GM23338 (cell line): ENCODE measurements around the gene RPS6KC1.

ENCODE experiments used
- CREB1 ChIP-seq: fragments of 250-450 bp; sonication (Bioruptor Pico); IDR thresholded peaks from 2 replicates; pipeline ENCODE4 v1.5.0; 2020; ENCODE audit warnings: low read depth, mild to moderate bottlenecking, moderate library complexity
- CTCF ChIP-seq, 2 experiments: fragments of 200-600 bp in 1 of 2; sonication (generic) in 1 of 2; conservative IDR thresholded peaks; 2 replicates each; pipeline versions ENCODE4 v1.5.1 to v1.6.1; 2016 to 2017; ENCODE audit warnings: antibody characterized with exemption in 2 of 2, low read depth in 2 of 2, mild to moderate bottlenecking in 2 of 2, moderate library complexity in 1 of 2
- ETS1 ChIP-seq: IDR thresholded peaks from 2 replicates; pipeline ENCODE4 v1.6.1; 2016; ENCODE audit warnings: antibody characterized with exemption
- EZH2 ChIP-seq: fragments of 200-600 bp; sonication (generic); IDR thresholded peaks from one replicate; pipeline ENCODE4 v1.8.0; 2017; ENCODE audit warnings: antibody characterized with exemption, mild to moderate bottlenecking, low read depth; ENCODE audit not compliant: unreplicated experiment
- EZH2phosphoT487 ChIP-seq: fragments of 200-600 bp; sonication (generic); IDR thresholded peaks from one replicate; pipeline ENCODE4 v1.8.1; 2018; ENCODE audit warnings: antibody characterized with exemption; ENCODE audit not compliant: unreplicated experiment
- POLR2AphosphoS5 ChIP-seq: IDR thresholded peaks from 2 replicates; pipeline ENCODE4 v1.6.1; 2016; ENCODE audit warnings: antibody characterized with exemption, low read depth
- REST ChIP-seq: IDR thresholded peaks from one replicate; pipeline ENCODE4 v1.6.1; 2018; ENCODE audit warnings: antibody characterized with exemption; ENCODE audit not compliant: unreplicated experiment
- ZNF331 ChIP-seq: fragments of 250-450 bp; sonication (Bioruptor Pico); IDR thresholded peaks from 2 replicates; pipeline ENCODE4 v1.5.0; 2020; ENCODE audit warnings: low read depth, mild to moderate bottlenecking, moderate library complexity
- ZNF462 ChIP-seq: fragments of 250-450 bp; sonication (Bioruptor Pico); IDR thresholded peaks from 2 replicates; pipeline ENCODE4 v1.5.0; 2020; ENCODE audit warnings: mild to moderate bottlenecking, moderate library complexity

GRCh38 chr1:213287987-213288386 lies 236.9 kb downstream of the RPS6KC1 start:
- TF ChIP-seq REST (no peak), CTCF (conservative IDR thresholded peaks at IDR 0.05; ENCODE audit: low read depth in 2 of 2) (no peak), EZH2 (no peak), POLR2AphosphoS5 (no peak), CREB1 (CRISPR knock-in tag) (no peak), ETS1 (no peak), EZH2phosphoT487 (no peak), ZNF331 (CRISPR knock-in tag) (no peak), ZNF462 (no peak)
